ENCODE measurements around the gene NEURL3.
A peak's percentile ranks its signal among the peaks of the same experiment; 100 is the strongest.
"Not testable (repeated sequence)": the region's sequence is repeated elsewhere in the genome, so short reads cannot be mapped to it uniquely, and the experiment has no call there.

NEURL3 gene

DNA sequence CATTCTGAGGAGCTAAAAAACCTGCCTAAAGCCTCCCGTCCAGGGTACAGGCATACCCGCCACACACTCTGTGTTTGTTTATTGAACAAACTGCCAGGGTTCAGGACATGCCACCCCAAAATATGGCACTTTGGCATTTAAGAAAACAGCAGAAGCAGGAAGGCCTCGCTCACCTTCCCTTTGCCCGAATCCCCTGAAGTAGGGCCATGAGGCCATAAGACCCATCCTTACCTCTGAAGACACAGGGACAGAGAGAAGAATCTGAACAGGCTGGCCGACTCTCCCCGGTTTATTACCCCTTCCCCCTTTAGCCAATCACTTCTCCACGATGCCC, 1.7 kb upstream of the NEURL3 start:
- DNase-seq (ENCODE audit: low read depth in 2 of 2), result no peak

DNA sequence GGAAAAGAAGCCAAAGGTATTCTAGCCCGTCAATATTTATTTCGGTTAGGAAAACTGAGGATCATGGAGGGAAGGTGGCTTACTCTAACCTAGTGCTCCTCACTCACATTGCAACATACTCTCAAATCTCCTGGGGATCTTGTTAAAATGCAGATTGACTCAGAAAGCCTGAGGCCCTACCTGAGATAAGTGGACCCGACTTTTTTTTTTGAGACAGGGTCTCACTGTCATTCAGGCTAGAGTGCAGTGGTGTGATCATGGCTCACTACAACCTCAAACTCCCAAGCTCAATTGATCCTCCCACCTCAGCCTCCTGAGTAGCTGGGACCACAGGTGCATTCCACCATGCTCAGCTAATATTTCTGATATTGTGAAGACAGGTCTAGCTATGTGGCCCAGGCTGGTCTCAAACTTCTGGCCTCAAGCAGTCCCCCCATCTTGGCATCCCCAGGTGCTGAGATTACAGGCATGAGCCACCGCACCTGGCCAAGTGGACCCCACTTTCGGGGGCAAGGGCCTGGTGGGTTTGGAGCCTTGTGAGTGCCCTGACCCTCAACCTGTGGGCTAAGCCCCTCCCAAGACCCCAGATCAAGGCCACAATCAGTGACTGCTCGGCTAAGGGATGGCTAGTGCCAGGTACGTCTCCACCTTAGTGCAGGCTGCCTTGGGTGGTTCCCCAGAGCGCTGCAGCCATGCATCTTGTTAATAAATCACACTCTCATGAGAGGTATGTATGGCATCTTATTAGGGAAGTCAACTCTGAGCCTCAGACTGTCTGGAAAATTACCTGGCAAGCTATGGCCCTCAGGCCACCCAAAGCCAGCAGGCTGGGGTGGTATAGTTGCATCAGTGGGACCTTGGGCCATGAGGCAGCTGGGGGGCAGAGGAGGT, 1.1 kb upstream of the NEURL3 start:
- no peak for DNase-seq (ENCODE audit: low read depth in 2 of 2)

DNA sequence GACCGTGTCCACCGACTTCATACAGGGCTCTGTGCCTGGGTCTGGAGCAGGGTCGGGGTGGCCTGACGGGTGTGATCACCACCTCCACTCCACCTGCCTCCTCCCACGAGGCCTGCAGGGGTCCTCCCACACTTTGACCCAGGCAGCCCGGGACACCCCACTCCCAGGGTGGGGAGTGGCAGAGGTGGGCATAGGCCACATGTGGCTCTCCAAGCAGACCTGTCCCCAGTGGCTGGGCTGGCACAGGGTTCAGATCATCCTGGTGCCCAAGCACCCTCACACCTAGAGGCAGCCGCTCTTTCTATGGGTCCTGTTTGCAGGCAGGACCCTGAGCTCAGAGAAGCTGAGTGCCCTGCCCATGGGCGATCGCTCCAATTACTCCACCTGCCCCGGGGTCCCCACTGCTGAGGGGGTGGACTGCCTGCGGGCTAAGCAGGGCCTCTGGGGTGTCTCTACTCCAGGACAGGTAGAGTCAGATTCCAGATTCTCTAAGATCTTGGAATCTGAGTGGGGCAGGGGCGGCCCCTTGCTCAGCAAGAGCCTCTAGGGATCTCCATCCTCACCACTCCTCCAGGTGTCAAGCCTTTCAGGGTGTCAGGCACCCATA, 1.4 kb downstream of the NEURL3 start:
- no peak for DNase-seq (ENCODE audit: low read depth in 2 of 2)

DNA sequence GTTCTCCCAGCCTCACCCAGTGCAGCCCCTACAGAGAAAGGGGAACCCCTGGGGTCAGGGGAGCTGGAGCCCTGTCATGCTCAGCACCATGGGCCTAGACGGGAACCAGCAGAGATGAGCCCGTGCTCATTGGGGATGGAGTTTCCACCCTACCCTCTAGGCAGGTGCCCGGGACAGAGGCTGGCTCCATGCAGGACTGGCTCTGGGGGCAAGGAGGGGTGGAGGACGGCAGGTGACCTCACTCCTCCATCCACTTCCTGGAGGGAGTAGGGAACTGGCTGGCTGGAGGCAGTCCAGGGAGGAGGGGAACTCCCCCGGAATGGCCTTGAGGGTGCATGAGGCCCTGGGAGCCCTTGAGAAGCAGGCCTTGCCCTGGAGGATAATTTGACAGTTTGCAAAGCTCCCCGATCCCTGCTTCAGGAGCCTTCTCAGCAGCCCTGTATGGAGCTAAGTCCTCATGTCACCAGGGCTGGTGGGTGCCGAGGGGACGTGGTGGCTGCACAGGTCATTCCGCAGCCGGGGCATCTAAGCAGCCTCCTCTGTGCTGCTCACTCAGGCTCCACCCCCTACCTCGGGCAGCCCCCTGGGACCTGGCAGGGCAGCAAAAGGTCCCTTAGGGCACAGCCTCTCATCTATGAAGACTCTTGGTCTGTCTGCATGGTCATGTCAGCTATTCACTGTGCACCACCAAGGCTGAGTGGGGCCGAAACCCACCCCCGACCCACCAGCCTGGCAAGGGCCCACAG, 2.1 kb downstream of the NEURL3 start:
- DNase-seq (ENCODE audit: low read depth in 2 of 2), result no peak

DNA sequence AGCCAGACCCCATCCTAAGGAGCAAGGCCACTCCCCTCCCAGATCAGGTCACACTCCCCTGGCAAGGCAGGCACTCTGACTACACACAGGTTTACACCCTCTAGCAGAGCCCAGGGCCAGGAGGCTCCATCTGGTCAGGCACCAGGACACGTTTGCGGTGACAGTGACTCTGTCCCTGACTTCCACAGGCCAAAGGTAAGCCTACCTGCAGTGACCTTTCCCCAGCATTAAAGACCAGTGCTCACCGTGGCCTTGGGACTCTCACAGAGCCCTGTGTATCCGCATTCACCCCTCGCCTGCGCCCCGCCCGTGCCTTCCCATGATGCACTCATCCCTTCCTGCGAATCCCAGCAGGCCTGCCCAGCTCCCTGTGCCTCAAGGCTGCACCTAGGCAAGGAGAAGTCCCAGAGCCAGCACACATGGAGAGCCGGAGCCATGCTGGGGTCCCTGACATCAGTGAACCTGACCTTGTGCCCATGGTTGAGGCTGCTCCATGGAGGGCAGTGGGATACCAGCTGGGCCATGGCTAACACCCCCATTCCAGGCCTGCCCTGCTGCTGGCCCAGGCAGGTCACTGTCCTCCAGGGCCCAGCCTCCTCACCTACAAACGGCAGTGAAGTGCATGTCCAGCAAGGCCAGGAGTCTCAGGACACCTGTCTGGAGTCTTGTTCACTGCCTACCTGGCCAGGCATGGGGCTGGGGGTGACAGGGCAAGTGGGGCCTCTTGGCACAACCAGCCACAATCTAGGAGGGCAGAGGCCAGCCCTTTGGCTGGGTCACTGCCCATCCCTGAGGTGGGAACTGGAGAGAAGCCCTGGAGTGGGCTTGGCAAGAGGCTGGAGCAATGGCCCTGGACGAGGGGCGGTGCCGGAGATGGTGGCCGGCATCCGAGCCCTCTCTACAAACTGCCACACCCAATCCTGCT, 3.0 kb downstream of the NEURL3 start:
- no peak for DNase-seq (ENCODE audit: low read depth in 2 of 2)

DNA sequence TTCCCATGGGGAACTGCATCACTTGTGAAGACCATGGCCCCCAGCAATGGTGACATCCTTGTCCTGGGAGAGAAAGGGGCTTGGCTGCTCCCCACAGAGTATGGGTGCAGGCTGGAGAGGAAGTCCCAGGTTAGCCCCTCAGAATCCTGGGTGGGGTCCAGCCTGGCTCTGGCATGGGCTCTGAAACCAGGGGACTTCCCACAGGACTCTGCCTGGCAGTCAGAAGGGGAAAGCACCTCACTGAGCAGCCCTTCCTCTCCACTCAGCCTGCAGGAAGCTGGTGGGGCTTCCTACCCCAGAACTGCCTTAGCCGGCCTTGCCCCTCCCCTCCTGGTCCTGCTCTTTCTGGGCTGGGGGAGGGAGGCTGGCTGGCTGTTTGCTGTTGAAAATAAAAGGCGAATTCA, 3.7 kb downstream of the NEURL3 start:
- DNase-seq (ENCODE audit: low read depth in 2 of 2), result no peak

DNA sequence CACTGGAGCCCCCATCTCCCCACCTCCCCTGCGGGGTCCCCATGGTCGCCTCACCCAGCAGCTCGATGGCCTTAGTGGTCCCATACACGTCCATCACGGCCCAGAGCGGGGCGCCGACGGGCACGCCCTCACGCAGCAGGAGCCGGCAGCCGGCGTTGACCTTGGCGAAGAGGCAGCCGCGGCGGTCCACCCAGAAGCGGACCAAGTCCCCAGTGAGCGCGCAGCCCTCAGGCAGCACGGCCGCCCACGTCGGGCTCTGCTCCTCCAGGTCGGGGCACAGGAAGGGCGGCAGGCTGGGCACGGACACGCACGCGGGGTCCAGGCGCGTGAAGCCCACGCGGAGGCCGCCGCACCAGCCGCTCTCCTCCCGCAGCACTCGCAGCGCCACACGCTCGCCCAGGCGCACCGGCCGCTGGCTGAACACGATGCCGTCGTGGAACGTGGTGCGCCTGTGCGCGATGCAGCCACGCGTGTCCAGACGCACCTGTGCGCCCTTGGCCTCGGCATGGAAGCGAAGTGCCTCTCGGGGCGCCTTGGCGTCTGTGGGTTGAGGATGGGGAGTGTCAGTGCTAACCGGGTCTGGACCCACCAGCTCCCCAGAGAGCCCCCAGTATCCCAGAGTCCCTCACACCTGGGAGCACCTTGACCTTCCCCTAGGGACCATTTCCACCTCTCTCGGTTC, 4.6 kb downstream of the NEURL3 start:
- DNase-seq (ENCODE audit: low read depth in 2 of 2), result no peak

DNA sequence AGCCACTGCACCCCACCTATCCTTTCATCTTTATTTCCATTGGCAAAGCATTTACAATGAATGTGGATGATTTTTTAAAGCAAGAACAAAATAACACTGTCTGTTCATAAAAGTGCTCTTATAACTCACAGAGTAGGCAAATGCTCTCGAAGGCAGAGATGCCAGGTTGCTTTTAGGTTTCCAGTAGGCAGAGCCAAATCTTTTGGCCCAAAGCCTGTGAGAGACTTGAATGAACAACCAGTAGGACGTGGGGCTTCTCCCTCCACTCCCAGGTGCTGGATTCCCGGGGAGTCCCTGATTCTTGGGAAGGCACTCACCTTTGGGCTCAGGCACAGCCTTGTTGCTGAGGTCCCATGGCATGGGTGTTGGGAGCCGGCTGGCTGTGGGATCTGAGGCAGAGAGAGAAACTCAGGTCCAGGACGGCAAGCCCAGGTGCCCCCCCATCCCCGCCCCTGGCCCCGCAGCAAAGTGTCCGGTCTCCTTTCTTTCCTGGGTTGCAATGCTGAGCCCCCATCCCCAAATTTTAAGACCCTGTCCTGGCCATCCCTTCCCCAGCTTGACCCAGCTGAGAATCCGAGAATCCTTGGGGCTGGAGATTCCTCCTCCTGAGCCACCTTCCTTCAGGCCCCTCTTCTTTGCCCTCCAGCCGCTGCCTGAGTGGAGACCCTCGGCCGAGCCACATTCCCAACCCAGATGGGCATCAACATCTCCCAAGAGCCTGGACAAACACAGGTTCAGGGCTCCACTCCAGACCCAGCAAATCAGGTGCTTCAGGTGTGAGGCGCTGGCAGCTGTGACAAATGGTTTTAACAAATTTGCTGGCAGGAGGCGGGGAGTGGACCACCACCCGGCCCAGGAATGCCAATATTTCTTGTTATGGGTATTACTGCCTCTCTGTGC, 5.8 kb downstream of the NEURL3 start:
- DNase-seq (ENCODE audit: low read depth in 2 of 2), result no peak

DNA sequence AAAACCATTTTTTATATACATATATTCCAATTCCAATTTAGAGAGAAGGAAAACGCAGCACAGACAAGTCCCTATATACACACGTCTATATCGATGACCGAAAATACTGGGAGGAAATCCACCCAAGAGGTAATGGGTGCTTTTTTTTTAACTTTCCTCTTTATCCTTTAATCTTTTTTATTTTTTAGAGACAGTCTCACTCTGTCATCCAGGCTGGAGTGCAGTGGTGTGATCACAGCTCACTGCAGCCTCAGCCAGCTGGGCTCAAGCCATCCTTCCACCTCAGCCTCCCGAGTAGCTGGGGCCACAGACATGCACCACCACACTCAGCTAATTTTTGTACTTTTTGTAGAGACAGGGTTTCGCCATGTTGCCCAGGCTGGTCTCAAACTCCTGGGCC, 6.5 kb downstream of the NEURL3 start:
- not testable (repeated sequence) for DNase-seq (ENCODE audit: low read depth in 2 of 2)

DNA sequence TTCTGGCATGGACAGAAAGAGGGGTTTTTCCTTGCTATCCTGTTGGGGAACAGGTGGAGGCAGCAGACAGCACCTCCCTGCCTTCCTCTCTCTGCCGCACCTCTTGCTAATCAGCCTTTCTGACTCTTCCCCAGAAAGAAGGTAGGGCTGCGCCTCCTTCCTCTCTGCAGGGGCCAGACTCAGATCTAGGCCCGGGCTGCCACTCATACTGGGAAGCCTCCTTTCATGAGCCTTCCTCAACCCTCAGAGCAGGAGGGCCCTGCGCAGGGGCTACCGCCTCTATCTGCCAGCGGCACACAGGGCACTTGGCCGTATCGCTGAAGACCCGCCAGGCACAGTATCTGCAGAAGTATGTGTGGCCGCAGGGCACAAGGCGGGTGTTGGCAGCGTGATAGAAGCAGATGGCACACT, 7.1 kb downstream of the NEURL3 start:
- DNase-seq (ENCODE audit: low read depth in 2 of 2), result no peak

DNA sequence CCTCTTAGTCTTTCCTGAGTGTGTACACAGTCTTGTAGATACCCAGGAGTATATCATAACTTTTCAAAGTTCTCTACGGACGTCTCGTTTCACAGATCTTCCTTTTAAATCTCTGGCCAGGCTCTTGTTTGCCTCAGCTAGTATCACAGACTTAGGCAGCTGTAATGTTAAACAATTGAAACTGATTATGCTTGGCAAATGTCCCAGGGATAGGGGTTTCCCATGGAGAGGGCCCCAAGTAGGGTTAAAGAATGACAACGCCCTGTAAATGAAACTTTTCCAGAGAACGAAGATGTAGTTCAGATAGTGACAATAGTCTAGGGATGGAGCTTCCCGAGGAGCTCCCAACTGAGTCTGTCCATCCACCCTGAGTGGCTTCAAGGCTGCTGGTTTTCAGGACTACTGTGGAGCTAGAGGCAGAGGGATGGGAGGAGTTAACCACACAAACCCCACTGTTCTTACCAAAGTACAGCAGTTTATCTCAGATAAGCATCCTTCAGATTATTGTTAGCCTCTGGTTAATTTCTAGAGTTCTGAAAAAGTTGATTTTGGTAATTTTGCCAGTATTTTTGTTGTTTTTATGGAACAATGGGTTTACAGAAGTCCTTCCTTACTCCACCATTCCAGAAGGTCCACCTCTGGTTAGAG, 9.1 kb downstream of the NEURL3 start:
- no peak for DNase-seq (ENCODE audit: low read depth in 2 of 2)

DNA sequence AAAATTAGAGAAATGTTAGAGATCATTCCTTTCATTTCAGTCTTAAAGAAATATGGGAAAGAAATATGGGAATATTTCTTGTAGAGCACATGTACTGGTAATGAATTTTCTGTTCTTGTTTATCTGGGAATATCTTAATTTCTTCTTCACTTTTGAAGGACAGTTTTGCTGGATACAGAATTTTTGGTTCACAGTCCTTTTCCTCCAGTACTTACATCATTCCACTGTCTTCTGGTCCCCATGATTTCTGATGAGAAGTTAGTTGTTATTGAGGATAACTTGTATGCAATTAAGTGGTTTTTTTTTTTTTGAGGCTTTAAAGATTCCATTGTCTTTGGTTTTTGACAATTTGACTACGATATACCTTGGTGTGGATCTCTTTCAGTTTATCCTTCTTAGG, 11.0 kb downstream of the NEURL3 start:
- DNase-seq (ENCODE audit: low read depth in 2 of 2), result no peak

DNA sequence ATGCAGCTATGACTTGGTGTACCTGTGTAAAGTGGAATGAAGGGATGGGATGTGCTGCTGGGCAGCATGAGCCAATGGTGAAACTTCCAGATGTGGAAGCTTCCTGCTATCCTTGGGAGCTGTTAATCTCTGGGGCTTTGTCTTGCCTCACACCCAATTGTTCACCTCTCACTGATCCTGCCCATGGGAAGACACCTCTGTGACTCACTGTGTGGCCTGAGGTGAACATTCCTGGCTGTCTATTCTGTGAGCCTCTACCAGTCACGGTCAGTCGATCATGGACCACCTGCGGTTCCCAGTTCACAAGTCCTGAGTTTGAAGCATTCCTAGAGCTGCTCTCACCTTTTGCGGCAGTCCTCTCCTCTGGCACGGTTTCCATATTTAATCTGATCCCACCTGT, 12.1 kb downstream of the NEURL3 start:
- no peak for DNase-seq (ENCODE audit: low read depth in 2 of 2)

DNA sequence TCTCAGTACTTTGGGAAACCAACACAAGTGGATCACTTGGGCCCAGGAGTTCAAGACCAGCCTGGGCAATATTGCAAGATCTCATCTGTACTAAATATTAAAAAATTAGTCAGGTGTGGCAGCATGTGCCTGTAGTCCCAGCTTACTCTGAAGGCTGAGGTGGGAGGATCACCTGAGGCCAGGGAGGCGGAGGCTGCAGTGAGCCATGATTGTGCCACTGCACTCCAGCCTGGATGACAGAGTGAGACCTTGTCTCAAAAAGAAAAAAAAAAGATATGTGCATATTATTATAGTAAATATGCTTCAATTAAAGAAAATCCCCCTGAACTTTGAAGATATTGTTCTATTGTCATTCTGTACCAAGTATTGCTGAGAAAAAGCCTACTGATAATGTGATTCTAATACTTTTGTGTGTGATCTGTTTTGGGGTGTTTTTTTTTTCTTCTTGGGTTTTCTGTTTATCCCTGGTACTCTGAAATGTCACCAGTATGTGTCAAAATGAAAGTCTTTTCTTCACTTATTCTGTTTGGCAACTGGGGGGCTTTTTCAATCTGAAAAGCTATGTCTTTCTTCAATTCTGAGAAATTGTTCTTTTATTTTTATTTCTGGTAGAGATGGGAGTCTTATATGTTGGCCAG, 13.2 kb downstream of the NEURL3 start:
- no peak for DNase-seq (ENCODE audit: low read depth in 2 of 2)

DNA sequence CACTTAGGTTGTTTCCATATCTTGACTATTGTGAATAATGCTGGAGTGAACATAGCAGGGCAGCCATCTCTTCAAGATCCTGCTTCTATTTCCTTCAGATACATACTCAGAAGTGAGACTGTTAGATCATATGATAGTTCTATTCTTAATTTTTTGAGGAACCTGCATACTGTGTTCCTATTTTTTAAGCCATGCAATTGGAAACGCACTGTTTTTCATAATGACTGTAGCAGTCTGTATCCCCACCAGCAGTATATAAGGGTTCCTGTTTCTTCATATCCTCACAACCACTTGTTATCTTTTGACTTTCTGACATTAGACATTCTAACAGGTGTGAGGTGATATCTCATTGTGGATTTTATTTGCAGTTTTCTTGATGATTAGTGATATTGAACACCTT, 15.5 kb downstream of the NEURL3 start:
- no peak for DNase-seq (ENCODE audit: low read depth in 2 of 2)

DNA sequence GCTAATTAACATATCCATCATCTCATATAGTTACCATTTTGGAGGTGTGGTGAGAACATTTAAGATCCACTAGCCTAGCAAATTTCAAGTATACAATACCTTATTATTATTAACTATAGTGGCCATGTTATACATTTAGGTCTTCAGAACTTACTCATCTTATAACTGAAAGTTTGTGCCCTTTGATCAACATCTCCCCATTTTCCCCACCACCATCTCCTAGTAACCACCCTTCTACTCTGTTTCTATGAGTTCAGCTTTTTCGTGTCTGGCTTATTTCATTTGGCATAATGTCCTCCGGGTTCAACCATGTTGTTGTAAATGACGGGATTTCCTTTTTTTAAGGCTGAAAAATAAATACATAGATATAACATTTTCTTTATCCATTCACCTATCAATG, 15.9 kb downstream of the NEURL3 start:
- no peak for DNase-seq (ENCODE audit: low read depth in 2 of 2)

DNA sequence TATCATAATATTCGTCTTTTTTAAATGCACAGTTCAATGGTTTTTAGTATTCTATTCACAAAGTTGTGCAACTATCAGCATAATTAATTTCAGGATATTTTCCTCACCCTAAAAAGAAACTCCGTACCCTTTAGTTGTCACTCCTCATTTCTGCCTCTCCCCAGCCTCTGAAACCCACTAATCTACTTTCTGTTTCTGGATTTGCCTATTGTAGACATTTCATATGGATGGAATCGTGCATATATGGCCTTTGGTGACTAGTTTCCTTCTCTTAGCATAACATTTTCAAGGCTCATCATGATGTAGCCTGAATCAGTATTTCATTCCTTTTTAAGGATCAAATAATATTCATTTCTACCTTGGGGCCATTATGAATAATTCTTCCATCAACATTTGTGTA, 18.5 kb downstream of the NEURL3 start:
- no peak for DNase-seq (ENCODE audit: low read depth in 2 of 2)

DNA sequence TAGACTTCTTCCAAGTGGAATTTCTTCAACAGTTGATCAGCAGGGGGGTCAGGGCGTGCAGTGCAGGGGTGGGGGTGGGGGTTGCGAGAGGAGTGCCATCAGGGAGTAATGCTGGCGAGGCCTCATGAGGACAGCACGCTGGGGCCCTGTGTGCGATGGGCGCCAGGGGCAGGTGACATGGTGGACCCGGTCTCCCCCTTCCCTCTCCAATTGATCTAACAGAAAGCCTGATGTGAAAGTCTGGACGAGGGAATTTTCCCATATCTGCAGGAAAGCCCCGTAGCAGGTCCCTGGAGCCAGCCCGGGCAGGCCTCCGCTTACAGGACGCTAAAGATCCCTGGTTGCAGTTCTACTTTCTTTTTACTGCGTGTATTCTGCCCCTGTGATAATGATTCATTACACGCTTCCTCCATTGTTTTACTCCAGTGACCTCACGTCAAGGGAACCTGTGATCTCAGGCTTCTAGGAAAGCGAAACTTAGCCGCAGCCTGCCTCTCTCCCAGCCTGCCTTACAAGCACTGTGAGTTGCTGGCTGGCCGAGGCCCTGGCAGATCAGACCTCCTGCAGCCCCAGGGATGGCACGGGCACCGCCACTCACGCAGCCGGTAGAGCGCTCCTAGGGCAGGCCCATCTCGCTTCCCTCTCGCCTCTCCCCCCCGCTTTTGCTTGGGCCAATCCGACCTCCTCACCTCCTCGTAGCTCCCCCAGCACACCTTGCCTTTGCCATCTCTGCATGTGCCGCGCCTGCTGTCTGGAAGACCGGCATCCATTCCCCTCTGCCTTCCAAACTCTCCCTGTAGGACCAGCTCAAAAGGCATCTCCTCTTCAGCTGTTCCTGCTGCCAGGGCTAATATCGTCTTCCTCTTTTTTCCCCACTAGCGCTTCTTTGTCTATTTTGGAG, 19.2 kb downstream of the NEURL3 start:
- DNase-seq (ENCODE audit: low read depth in 2 of 2), result peak; percentile 61 to 71

Measured in stimulated activated CD8-positive, alpha-beta memory T cell treated with anti-CD3 and anti-CD28 coated beads, Interleukin-2, amount 100 ng/mL, for 48 hours (primary cell).